Measurements from ENCODE around the gene ADGRE1.

ADGRE1 gene

GRCh38 chr19:6963244-6963852, 76.0 kb downstream of the ADGRE1 start:
- no peak for DNase-seq

GRCh38 chr19:6963937-6964336, 76.6 kb downstream of the ADGRE1 start:
- no peak for DNase-seq

- DNase-seq: no peak
Measured at GRCh38 chr19:6967967-6968366, 80.6 kb downstream of the ADGRE1 start.

- no peak for DNase-seq
Measured at GRCh38 chr19:6969490-6969889, 82.1 kb downstream of the ADGRE1 start.

GRCh38 chr19:6970021-6970420, 82.6 kb downstream of the ADGRE1 start:
- DNase-seq: no peak

GRCh38 chr19:6970443-6970842, 83.1 kb downstream of the ADGRE1 start:
- no peak for DNase-seq

- DNase-seq: no peak
Measured at GRCh38 chr19:6971366-6971765, 84.0 kb downstream of the ADGRE1 start.

- DNase-seq: no peak
Measured at GRCh38 chr19:6976197-6976596, 88.8 kb downstream of the ADGRE1 start.

- no peak for DNase-seq
Measured at GRCh38 chr19:6979399-6979798, 92.0 kb downstream of the ADGRE1 start.

- no peak for DNase-seq
Measured at GRCh38 chr19:6983448-6983847, 96.1 kb downstream of the ADGRE1 start.

- no peak for DNase-seq
Measured at GRCh38 chr19:6987850-6988249, 100.5 kb downstream of the ADGRE1 start.

GRCh38 chr19:6988257-6988656, 100.9 kb downstream of the ADGRE1 start:
- no peak for DNase-seq
